SHP77 treated with DMSO at 0.1 percent for 48 hours (cell line): ENCODE measurements around the gene BEX3.
"Not testable (repeated sequence)": the region's sequence is repeated elsewhere in the genome, so short reads cannot be mapped to it uniquely, and the experiment has no call there.

Experiments used
- DNase-seq: peaks from one replicate; lab custom pipeline; 2025; lab: John Stamatoyannopoulos, UW

The BEX3 gene

GRCh38 chrX:103382877-103383276 is 6.5 kb downstream of the BEX3 start:
- DNase-seq: no peak

DNA sequence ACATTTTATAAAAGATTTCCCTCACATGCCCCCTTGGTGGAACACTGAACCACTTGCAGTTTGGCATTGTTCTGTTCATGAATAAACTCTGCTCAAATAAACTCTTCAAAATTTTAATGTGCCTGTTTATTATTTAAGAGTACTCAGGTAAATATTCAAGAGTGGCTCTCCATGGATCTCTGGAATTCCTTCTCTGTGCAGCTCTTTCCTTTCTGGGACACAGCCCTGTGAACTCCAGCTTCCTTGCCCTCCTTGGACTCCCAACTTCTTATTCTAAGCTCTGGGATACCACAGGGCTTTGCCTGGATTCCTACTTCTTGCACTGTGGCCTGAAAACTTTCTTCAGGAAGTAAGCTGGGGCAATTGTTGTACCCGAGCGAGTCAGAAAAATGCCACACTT is 8.3 kb downstream of the BEX3 start:
- DNase-seq: no peak

DNA sequence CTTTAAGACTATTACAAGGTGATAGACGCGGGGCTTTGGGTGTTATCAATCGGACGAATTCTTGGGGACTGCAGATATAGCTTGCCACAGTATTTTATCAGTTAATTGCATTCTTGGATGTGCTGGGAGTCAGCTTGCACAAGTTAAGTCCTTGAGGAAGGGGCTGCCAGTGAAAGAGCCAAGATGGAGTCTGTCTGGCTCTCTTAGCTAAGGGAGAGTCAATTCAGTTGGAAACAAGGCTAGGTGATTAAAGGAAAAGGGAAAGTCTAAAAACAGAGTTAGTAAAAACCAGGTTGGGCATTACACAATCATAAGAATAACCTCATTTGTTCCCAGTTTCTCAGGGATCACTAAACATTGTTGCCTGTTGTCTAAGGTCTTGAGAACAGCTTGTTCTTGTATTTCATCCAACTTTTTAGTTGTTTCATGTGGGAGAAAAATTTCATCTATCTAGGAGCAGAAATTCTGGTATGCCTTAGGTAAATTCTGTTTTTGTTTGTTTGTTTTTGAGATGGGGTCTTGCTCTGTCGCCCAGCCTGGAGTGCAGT is 9.0 kb downstream of the BEX3 start:
- not testable (repeated sequence) for DNase-seq

DNA sequence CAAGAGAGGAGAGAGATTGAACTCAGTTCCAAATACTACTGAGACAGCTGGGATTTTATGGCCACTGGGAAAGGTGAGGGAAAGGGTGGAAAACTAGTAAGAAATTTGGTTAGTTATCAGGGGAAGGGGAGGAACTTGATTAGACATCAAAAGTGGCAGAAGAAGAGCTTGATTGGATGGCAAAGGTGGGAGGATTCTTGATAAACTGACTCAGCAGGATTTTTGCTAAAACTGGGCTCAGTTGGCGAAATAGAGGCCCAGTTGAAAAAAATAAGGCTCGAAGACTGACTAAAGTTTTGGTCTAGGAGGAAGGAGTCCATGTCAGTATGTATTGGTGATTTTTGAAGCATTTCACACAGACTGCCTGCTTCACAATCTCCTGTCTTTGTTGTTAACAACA is 10.0 kb downstream of the BEX3 start:
- no peak for DNase-seq

GRCh38 chrX:103393487-103393886 is 17.1 kb downstream of the BEX3 start:
- DNase-seq: no peak

GRCh38 chrX:103396186-103396585 is 19.8 kb downstream of the BEX3 start:
- no peak for DNase-seq

GRCh38 chrX:103396660-103397059 is 20.3 kb downstream of the BEX3 start:
- no peak for DNase-seq

GRCh38 chrX:103397707-103398106 is 21.4 kb downstream of the BEX3 start:
- DNase-seq: no peak

DNA sequence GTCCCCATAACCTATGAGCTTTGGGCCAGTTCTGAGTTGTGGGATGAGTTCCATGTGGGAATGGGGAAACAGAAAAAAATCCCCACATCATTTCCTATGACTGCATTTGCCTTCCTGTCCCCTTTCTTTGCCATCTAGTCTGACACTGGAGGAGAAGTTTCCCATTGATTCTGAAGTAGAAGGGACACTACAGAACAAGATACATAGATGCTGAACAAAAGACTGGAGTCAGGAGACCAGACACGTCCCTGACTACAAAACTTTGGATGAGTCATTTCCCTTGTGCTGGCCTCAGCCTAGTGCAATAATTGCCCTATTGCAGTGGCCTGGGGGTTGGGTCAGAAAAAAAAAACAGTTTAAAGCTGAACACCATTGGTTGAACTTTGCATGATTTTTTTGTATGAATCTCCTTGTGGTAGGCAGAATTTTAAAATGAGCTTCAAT is 22.1 kb downstream of the BEX3 start:
- DNase-seq: no peak

GRCh38 chrX:103399744-103400143 is 23.4 kb downstream of the BEX3 start:
- no peak for DNase-seq

GRCh38 chrX:103400931-103401330 is 24.6 kb downstream of the BEX3 start:
- no peak for DNase-seq

DNA sequence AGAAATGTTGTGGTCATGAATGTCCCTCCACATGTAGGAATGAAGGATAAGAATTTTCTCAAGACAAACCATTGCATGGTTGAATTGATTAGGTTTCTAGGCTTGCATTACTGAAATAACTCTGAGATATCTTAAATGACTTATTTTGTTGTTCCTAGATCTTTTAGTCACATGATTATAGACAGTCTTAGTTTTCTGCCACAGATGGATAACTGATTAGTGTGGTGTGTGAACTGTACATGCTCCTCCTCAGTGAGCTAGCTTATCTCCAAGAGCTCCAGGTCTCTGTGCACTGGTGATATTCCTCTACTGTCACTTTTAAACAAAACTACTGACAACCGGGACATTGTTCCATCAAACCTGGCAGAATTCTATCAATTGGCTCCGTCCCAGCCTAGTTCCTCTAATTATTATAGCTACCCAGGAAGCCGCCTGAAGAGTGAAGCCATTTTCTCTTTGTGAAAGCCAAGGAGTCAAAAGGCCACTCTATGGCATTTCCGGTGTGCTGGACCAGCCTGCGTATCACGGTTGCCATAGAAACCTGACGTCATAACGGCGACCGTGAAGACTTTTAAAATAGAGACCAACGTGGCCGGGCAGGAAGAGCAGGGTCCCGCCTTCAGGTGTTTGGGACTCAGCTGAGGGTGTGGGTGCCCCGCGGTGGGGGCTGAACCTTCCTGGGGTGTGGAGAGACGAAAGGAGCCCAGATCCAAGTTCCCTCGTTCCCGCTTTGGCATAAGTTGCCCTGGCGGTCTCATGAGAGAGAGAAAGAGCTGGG is 28.1 kb downstream of the BEX3 start:
- no peak for DNase-seq

- DNase-seq: no peak
These were observed 28.6 kb downstream of the BEX3 start for GRCh38 chrX:103405009-103405333.

- no peak for DNase-seq
These were observed 29.9 kb downstream of the BEX3 start for GRCh38 chrX:103406256-103406655.

GRCh38 chrX:103407776-103408175 is 31.4 kb downstream of the BEX3 start:
- DNase-seq: no peak

GRCh38 chrX:103411721-103412120 is 35.4 kb downstream of the BEX3 start:
- not testable (repeated sequence) for DNase-seq

DNA sequence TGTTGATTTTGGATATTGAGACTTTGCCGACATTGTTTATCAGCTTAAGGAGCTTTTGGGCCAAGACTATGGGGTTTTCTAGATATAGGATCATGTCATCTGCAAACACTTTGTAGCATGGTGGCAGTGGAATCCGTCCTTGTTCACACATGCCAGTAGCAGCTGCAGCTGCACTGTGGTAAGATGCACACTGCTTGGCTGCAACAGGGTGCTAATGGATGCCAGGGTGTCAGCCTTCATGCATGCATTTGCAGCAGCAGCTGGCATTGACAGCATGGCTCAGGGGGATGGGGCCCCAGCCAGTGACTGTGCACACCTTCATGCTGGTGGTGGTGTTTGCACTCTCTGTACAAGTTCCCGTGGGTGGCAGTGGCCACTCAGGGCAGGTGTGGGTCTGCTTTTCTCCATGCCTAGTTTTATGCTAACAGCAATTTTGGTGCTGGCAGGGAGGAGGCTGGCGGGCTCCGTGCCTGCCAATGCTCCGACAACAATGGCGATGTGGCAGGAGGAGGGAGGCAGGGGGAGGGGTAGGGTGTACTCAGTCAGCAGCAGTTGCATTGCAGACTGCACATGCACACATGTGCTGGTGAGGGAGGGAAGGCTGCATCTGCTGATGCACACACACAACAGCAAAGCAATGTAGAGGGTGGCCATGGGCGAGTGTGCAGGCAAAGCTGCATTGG is 37.5 kb downstream of the BEX3 start:
- DNase-seq: no peak

- no peak for DNase-seq
These were observed 38.2 kb downstream of the BEX3 start for GRCh38 chrX:103414561-103414960.

DNA sequence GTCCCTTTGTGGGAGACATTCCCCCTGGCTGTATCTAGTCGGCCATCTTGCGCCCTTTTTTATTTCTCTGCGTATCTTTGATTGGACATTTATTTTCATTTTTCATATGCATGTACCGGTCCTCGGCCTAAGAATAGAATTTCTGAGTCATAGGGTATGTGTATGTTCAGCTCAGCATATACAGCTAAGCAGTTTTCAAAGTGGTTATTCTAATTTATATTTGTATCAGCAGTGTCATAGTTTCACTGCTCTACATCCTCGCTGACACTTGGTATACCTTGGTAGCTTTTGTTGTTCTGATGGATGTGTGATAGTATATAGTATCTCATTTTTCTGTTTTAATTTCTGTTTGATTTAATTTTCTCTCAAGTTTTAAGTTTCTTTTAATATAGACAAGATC is 38.7 kb downstream of the BEX3 start:
- no peak for DNase-seq

DNA sequence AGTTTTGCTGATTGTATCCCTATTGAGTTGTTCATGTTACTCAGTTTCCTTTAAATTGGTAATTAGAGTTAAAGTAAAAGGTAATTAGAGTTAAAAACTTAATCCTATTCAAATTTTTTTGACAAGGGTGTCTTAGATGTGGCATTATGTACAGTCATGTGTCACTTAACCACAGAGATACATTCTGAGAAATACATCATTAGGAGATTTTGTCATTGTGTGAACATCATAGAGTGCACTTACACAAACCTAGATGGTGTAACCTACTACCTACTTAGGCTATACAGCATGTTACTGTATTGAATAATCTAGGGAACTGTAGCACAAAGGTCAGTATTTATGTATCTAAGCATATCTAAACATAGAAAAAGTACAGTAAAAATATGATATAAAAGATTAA is 39.2 kb downstream of the BEX3 start:
- DNase-seq: no peak

- no peak for DNase-seq
These were observed 41.0 kb downstream of the BEX3 start for GRCh38 chrX:103417370-103417769.

GRCh38 chrX:103417933-103418332 is 41.6 kb downstream of the BEX3 start:
- DNase-seq: no peak

GRCh38 chrX:103418811-103419340 is 42.5 kb downstream of the BEX3 start:
- DNase-seq: no peak
